Motor neuron (in vitro differentiated cells): Measurements from ENCODE around the gene TPH2. TPM values are rescaled to one million over a fixed set of nuclear protein-coding genes. Genes with fewer than 3 reads are reported as not detected.

Source experiments
- ATAC-seq, 8 experiments: fragments of 200-7000 bp; cut with Tn5 transposase; replicated peaks in 6 of 8; 2 replicates each; pipeline ENCODE4 v1.8.0; 2021; ENCODE audit warnings: mild to moderate bottlenecking in 8 of 8, moderate library complexity in 8 of 8
- H3K27ac ChIP-seq, 2 donors: fragments of 250-450 bp; sonication (Bioruptor Pico); 2 replicates each; pipeline ENCODE4 v1.9.0; 2021; ENCODE audit warnings: antibody characterized with exemption in 2 of 2, mild to moderate bottlenecking in 2 of 2, moderate library complexity in 1 of 2
- H3K4me1 ChIP-seq, 2 donors: fragments of 250-450 bp; sonication (Bioruptor Pico); replicated peaks in 1 of 2; 2 replicates each; pipeline ENCODE4 v1.6.1; 2021; ENCODE audit warnings: antibody characterized with exemption in 2 of 2, mild to moderate bottlenecking in 2 of 2, moderate library complexity in 1 of 2
- H3K4me3 ChIP-seq, 5 donors: fragments of 250-450 bp; sonication (Bioruptor Pico); 2 replicates each; pipeline ENCODE4 v1.9.0; 2021; ENCODE audit warnings: antibody characterized with exemption in 5 of 5, mild to moderate bottlenecking in 5 of 5, moderate library complexity in 4 of 5
- WGBS, 10 experiments: fragments of 450-650 bp; shearing (Covaris generic); methylation state at CpG; one replicate each; pipeline ENCODE4 v1.0.0; 2022; 5-methylcytosine and 5-hydroxymethylcytosine counted together
- in situ Hi-C, 9 experiments: fragments of 400-800 bp; cut with MboI; loops; one replicate each; pipeline ENCODE4 v1.15.0; 2021; ENCODE audit warnings: low sequenced_read_pairs in 9 of 9, low pct_unique_long_range_greater_than_20kb in 2 of 9; ENCODE audit not compliant: unreplicated experiment in 9 of 9
- total RNA-seq, 8 experiments: library from RNA; unstranded; fragments of 300-600 nt; gene quantifications; 2 replicates each; pipeline versions ENCODE4 v1.2.3 to v1.2.4, GENCODE V29; 2022

The TPH2 gene
- total RNA-seq, 8 experiments from 2014 or later, result 0.22 to 30.3 (median 0.46) TPM; not detected in 1

- in situ Hi-C loops, result no loop called here
These were observed 115.0 kb downstream of the TPH2 start for GRCh38 chr12:72053604-72054003.

GRCh38 chr12:72054511-72054910 lies 115.9 kb downstream of the TPH2 start:
- H3K4me1 ChIP-seq, result no peaks in the 10 kb centered on the region
- no peak for ATAC-seq
- in situ Hi-C loops, result no loop called here
- H3K4me3 ChIP-seq, result no peak overlapping the region
- 0 to 100% (median 39%) methylated on average over 1 to 2 of the region's 2 CpGs; no CpG with 5 or more reads in 2 of the 10 experiments for WGBS, 10 experiments
- no peak overlapping the region for H3K27ac ChIP-seq

More at GRCh38 chr12:72053604-72054003, 115.0 kb downstream of the TPH2 start:
- H3K27ac ChIP-seq, result no peak overlapping the region
- 0 to 100% (median 91%) methylated on average over 1 to 2 of the region's 2 CpGs; no CpG with 5 or more reads in 4 of the 10 experiments for WGBS, 10 experiments
- H3K4me1 ChIP-seq, result no peaks in the 10 kb centered on the region
- no peak for ATAC-seq
- no peak overlapping the region for H3K4me3 ChIP-seq

- WGBS, 10 experiments, result 0 to 76% (median 45%) methylated on average over 2 to 5 of the region's 5 CpGs
- no peaks in the 10 kb centered on the region for H3K4me1 ChIP-seq
- in situ Hi-C loops, result no loop called here
- no peak overlapping the region for H3K27ac ChIP-seq
- H3K4me3 ChIP-seq, result no peak overlapping the region
- ATAC-seq, result peak in 2 of 8 experiments; percentile 34 to 57
These were observed 118.8 kb downstream of the TPH2 start for GRCh38 chr12:72057330-72057914.

GRCh38 chr12:72063073-72063472 lies 124.4 kb downstream of the TPH2 start:
- WGBS, 10 experiments, result 0 to 100% (median 70%) methylated on average over 1 to 2 of the region's 2 CpGs; no CpG with 5 or more reads in 3 of the 10 experiments

GRCh38 chr12:72071030-72071429 lies 132.4 kb downstream of the TPH2 start:
- in situ Hi-C loops, result no loop called here
- no peak for ATAC-seq
- Histone ChIP-seq H3K4me1 (peaks cover 0 to 2% of the 10 kb centered on the region in 2 donors), H3K4me3 (no peak overlapping the region), H3K27ac (no peak overlapping the region)
- WGBS, 10 experiments, result 0 to 100% (median 75%) methylated on average over 1 to 2 of the region's 2 CpGs; no CpG with 5 or more reads in 3 of the 10 experiments

More at GRCh38 chr12:72063073-72063472, 124.4 kb downstream of the TPH2 start:
- Histone ChIP-seq H3K4me3 (no peak overlapping the region), H3K4me1 (no peaks in the 10 kb centered on the region), H3K27ac (no peak overlapping the region)
- ATAC-seq, result no peak
- in situ Hi-C loops, result no loop called here

GRCh38 chr12:72072592-72073212 lies 134.1 kb downstream of the TPH2 start:
- H3K4me3 ChIP-seq, result no peak overlapping the region
- peaks cover 0 to 2% of the 10 kb centered on the region in 2 donors for H3K4me1 ChIP-seq
- in situ Hi-C loops, result no loop called here
- no peak overlapping the region for H3K27ac ChIP-seq
- no peak for ATAC-seq
- 0 to 70% (median 6%) methylated on average over 1 of the region's 1 CpG; no CpG with 5 or more reads in 4 of the 10 experiments for WGBS, 10 experiments

GRCh38 chr12:72074065-72074464 lies 135.4 kb downstream of the TPH2 start:
- H3K4me3 ChIP-seq, result no peak overlapping the region
- in situ Hi-C loops, result no loop called here
- ATAC-seq, result no peak
- 0 to 100% (median 80%) methylated on average over 1 of the region's 1 CpG; no CpG with 5 or more reads in 5 of the 10 experiments for WGBS, 10 experiments
- peaks cover 0 to 2% of the 10 kb centered on the region in 2 donors for H3K4me1 ChIP-seq
- no peak overlapping the region for H3K27ac ChIP-seq

GRCh38 chr12:72074956-72075355 lies 136.3 kb downstream of the TPH2 start:
- no peak for ATAC-seq
- 0 to 100% (median 67%) methylated on average over 1 to 3 of the region's 3 CpGs; no CpG with 5 or more reads in 1 of the 10 experiments for WGBS, 10 experiments
- H3K4me1 ChIP-seq, result peaks cover 0 to 2% of the 10 kb centered on the region in 2 donors
- H3K4me3 ChIP-seq, result no peak overlapping the region
- H3K27ac ChIP-seq, result no peak overlapping the region
- in situ Hi-C loops, result no loop called here

GRCh38 chr12:72075401-72075800 lies 136.8 kb downstream of the TPH2 start:
- no peak overlapping the region for H3K27ac ChIP-seq
- in situ Hi-C loops, result no loop called here
- no peak overlapping the region for H3K4me3 ChIP-seq
- no peak for ATAC-seq
- 0 to 100% (median 83%) methylated on average over 1 to 3 of the region's 3 CpGs; no CpG with 5 or more reads in 1 of the 10 experiments for WGBS, 10 experiments
- peaks cover 0 to 2% of the 10 kb centered on the region in 2 donors for H3K4me1 ChIP-seq

GRCh38 chr12:72075891-72076557 lies 137.4 kb downstream of the TPH2 start:
- in situ Hi-C loops, result no loop called here
- ATAC-seq, result no peak
- 20 to 100% (median 95%) methylated on average over 1 to 9 of the region's 9 CpGs for WGBS, 10 experiments
- peaks cover 0 to 2% of the 10 kb centered on the region in 2 donors for H3K4me1 ChIP-seq
- H3K27ac ChIP-seq, result no peak overlapping the region
- no peak overlapping the region for H3K4me3 ChIP-seq

GRCh38 chr12:72076558-72076915 lies 137.9 kb downstream of the TPH2 start:
- 0 to 96% (median 79%) methylated on average over 1 to 3 of the region's 3 CpGs; no CpG with 5 or more reads in 1 of the 10 experiments for WGBS, 10 experiments
- H3K4me1 ChIP-seq, result peaks cover 0 to 2% of the 10 kb centered on the region in 2 donors
- no peak for ATAC-seq
- in situ Hi-C loops, result no loop called here
- no peak overlapping the region for H3K27ac ChIP-seq
- H3K4me3 ChIP-seq, result no peak overlapping the region

- peaks cover 0 to 2% of the 10 kb centered on the region in 2 donors for H3K4me1 ChIP-seq
- no peak overlapping the region for H3K4me3 ChIP-seq
- in situ Hi-C loops, result no loop called here
- no peak overlapping the region for H3K27ac ChIP-seq
- WGBS, 10 experiments, result 28 to 100% (median 82%) methylated on average over 1 to 4 of the region's 5 CpGs
- ATAC-seq, result peak in 1 of 8 experiments; percentile 40
These were observed 138.6 kb downstream of the TPH2 start for GRCh38 chr12:72077111-72077820.

- Histone ChIP-seq H3K4me3 (no peak overlapping the region), H3K4me1 (peaks cover 0 to 2% of the 10 kb centered on the region in 2 donors), H3K27ac (no peak overlapping the region)
- no peak for ATAC-seq
- in situ Hi-C loops, result no loop called here
- WGBS, 10 experiments, result 0 to 100% (median 60%) methylated on average over 1 to 2 of the region's 2 CpGs; no CpG with 5 or more reads in 5 of the 10 experiments
These were observed 143.1 kb downstream of the TPH2 start for GRCh38 chr12:72081777-72082176.
